ENCODE measurements around the gene RGS7. TPM values are rescaled to one million over a fixed set of nuclear protein-coding genes. Genes with fewer than 3 reads are reported as not detected.
A peak's percentile ranks its signal among the peaks of the same experiment; 100 is the strongest.

Gene RGS7
- total RNA-seq, 1 donor from 2014 or later: 16.0 TPM

DNA sequence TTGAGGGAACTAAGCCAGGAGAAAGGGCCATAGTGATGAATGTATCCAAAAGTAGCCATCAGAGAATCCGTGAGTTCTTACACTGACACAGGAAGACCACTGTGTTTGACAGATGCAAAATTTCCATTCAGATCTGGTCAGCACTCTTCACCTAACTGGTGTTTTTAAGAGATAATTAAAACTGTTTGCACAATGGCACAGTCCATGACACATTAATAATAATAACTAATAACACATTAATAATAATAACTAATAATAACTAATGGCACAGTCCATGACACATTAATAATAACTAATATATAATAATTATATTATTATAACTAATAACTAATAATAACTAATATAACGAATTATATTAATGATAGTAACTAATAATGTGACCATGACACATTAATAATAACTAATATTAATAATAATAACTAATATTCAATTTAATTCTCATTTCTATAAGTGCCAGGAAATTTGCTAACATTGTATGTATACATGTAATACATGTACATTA lies 195.8 kb downstream of the RGS7 start:
- TF ChIP-seq, protein P1, sequence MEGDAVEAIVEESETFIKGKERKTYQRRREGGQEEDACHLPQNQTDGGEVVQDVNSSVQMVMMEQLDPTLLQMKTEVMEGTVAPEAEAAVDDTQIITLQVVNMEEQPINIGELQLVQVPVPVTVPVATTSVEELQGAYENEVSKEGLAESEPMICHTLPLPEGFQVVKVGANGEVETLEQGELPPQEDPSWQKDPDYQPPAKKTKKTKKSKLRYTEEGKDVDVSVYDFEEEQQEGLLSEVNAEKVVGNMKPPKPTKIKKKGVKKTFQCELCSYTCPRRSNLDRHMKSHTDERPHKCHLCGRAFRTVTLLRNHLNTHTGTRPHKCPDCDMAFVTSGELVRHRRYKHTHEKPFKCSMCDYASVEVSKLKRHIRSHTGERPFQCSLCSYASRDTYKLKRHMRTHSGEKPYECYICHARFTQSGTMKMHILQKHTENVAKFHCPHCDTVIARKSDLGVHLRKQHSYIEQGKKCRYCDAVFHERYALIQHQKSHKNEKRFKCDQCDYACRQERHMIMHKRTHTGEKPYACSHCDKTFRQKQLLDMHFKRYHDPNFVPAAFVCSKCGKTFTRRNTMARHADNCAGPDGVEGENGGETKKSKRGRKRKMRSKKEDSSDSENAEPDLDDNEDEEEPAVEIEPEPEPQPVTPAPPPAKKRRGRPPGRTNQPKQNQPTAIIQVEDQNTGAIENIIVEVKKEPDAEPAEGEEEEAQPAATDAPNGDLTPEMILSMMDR (IDR thresholded peaks at IDR 0.05; ENCODE audit: partially characterized antibody, unreplicated experiment): no peak
- Mint-ChIP-seq H3K4me1 (ENCODE audit: low read depth, unreplicated experiment) (no peaks in the 10 kb centered on the region), H3K4me3 (ENCODE audit: unreplicated experiment) (no peak overlapping the region)

DNA sequence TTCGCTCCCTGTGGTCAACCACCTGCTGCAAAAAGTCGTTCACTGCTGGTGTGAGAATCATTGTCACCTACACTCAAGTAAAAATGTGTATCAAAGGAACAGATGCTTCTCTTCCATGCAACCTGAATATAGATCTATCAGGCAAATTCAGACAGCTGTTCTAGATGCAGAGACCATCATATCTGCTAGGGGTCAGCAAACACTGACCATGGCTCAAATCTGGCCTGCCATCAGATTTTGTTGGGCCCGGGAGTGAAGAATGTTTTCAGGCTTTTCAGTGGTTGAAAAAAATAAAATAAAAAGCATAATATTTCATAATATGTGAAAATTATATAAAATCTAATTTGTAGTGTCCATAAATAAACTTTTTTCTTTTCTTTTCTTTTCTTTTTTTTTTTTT lies 199.6 kb downstream of the RGS7 start:
- Mint-ChIP-seq H3K27me3 (ENCODE audit: unreplicated experiment) (peaks cover 2% of the 10 kb centered on the region), H3K36me3 (ENCODE audit: unreplicated experiment) (no peaks in the 10 kb centered on the region), H3K9me3 (ENCODE audit: unreplicated experiment) (peaks cover 3% of the 10 kb centered on the region), H3K27ac (ENCODE audit: unreplicated experiment) (no peak overlapping the region), H3K4me1 (ENCODE audit: low read depth, unreplicated experiment) (no peaks in the 10 kb centered on the region), H3K4me3 (ENCODE audit: unreplicated experiment) (no peak overlapping the region)
- DNase-seq: no peak
- TF ChIP-seq, protein P1 (IDR thresholded peaks at IDR 0.05; ENCODE audit: partially characterized antibody, unreplicated experiment): no peak

More for the DNA sequence above, 195.8 kb downstream of the RGS7 start:
- Mint-ChIP-seq H3K36me3 (ENCODE audit: unreplicated experiment) (no peaks in the 10 kb centered on the region), H3K27me3 (ENCODE audit: unreplicated experiment) (peaks cover 2% of the 10 kb centered on the region), H3K27ac (ENCODE audit: unreplicated experiment) (no peak overlapping the region), H3K9me3 (ENCODE audit: unreplicated experiment) (no peaks in the 10 kb centered on the region)
- DNase-seq: no peak

DNA sequence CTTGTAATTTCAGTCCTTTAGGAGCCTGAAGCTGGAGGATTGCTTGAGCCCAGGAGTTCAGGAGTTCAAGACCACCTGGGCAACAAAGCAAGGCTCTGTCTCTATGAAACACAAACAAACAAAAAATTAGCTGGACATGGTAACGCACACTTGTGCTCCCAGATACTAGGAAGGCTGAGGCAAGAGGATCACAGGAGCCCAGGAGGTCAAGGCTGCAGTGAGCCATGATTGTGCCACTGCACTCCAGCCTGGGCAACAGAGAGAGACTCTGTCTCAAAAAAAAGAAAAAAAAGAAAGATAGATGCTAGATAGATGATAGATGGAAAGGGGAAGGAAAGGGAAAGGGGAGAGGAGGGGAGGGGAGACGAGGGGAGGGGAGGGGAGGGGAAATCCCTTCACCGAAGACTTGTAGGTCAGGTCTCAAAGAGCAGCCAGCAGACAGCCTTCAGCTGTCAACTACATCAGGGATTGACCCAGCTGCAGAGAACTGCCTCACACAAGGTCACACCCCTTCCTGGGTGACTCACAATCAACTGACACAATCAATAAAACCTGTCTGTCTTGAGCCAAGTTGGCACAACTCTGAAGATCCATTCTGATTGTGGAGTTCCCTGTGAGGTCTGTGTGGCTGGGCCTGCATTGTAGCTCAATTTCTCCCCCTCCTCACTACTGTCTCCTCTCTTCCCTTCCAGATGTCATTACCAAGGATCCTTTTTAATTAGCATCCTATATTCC lies 200.6 kb downstream of the RGS7 start:
- peak; percentile 22 for DNase-seq
- Mint-ChIP-seq H3K9me3 (ENCODE audit: unreplicated experiment) (peaks cover 3% of the 10 kb centered on the region), H3K36me3 (ENCODE audit: unreplicated experiment) (no peaks in the 10 kb centered on the region), H3K27ac (ENCODE audit: unreplicated experiment) (peak overlapping the region; percentile 28), H3K4me3 (ENCODE audit: unreplicated experiment) (no peak overlapping the region), H3K27me3 (ENCODE audit: unreplicated experiment) (peaks cover 4% of the 10 kb centered on the region), H3K4me1 (ENCODE audit: low read depth, unreplicated experiment) (no peaks in the 10 kb centered on the region)
- TF ChIP-seq, protein P1 (IDR thresholded peaks at IDR 0.05; ENCODE audit: partially characterized antibody, unreplicated experiment): no peak

DNA sequence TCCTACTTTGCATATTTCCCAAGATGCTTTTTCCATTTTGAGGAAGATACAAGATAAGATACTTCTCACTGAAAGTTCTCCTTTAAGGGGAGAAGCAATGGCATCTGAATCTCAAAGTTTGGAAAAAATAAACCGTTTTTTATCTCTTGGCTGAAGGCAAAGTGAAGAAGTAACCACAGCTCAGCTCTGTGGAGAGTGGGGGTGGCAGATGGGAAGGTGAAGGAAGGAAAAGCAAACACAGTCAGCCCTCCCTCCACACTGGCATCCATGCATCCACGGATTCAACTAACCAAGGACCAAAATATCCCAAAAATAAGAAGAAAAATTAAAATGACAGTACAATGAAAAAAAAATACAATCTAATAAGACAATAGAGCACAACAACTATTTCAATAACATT lies 211.1 kb downstream of the RGS7 start:
- TF ChIP-seq, protein P1 (IDR thresholded peaks at IDR 0.05; ENCODE audit: partially characterized antibody, unreplicated experiment): no peak
- Mint-ChIP-seq H3K4me1 (ENCODE audit: low read depth, unreplicated experiment) (no peaks in the 10 kb centered on the region), H3K27me3 (ENCODE audit: unreplicated experiment) (no peaks in the 10 kb centered on the region), H3K27ac (ENCODE audit: unreplicated experiment) (no peak overlapping the region), H3K9me3 (ENCODE audit: unreplicated experiment) (peaks cover 5% of the 10 kb centered on the region), H3K36me3 (ENCODE audit: unreplicated experiment) (peaks cover 11% of the 10 kb centered on the region), H3K4me3 (ENCODE audit: unreplicated experiment) (no peak overlapping the region)
- no peak for DNase-seq

DNA sequence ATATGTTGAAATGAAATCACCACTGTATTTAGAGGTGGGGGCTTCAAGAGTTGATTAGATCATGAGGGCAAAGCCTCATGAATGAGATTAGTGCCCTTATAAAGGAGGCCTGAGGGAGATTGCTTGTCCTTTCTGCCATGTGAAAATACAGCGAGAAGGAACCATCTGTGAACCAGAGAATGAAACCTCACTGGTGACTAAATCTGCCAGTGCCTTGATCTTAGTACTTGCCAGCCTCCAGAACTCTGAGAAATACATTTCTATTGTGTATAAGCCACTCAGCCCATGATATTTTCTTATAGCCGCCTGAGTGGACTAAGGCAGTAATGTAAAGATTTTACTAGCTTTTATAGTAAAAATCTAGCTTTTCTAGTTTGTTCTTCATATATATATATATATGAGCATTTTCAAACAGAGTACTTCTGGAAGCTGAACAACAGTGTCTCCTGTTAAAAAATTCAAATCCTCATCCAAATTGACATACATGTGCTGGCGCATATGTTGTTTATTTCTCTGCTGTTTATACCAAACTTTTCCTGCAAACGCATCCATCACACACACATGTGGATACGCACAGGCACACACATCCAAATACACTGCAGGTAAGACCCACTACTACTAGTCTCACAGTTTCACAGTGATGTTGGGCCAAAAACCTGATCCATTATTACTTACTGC lies 213.1 kb downstream of the RGS7 start:
- DNase-seq: no peak
- TF ChIP-seq, protein P1 (IDR thresholded peaks at IDR 0.05; ENCODE audit: partially characterized antibody, unreplicated experiment): no peak
- H3K4me3 Mint-ChIP-seq (ENCODE audit: unreplicated experiment): no peak overlapping the region
- H3K27me3 Mint-ChIP-seq (ENCODE audit: unreplicated experiment): no peaks in the 10 kb centered on the region
- no peaks in the 10 kb centered on the region for H3K4me1 Mint-ChIP-seq (ENCODE audit: low read depth, unreplicated experiment)
- no peak overlapping the region for H3K27ac Mint-ChIP-seq (ENCODE audit: unreplicated experiment)
- H3K9me3 Mint-ChIP-seq (ENCODE audit: unreplicated experiment): peaks cover 5% of the 10 kb centered on the region
- peaks cover 12% of the 10 kb centered on the region for H3K36me3 Mint-ChIP-seq (ENCODE audit: unreplicated experiment)
